AG04450 (cell line): ENCODE results near the gene SLC25A29. TPM values are rescaled to one million over a fixed set of nuclear protein-coding genes. Genes with fewer than 3 reads are reported as not detected.

Source experiments
- CTCF ChIA-PET: fragments of 300-600, 350-600 bp; formaldehyde crosslinking; extraction: SDS; loops from one replicate; lab custom pipeline; 2022; ENCODE audit warnings: antibody characterized with exemption, inconsistent platforms; lab: Charles Lee
- POLR2A ChIA-PET: fragments of 350-600 bp; formaldehyde crosslinking; extraction: SDS; loops from one replicate; lab custom pipeline; 2021; ENCODE audit warnings: antibody characterized with exemption, inconsistent platforms; lab: Yijun Ruan, JAX
- DNase-seq: peaks from one replicate; pipeline ENCODE4 v3.0.0-alpha.2; 2011; ENCODE audit warnings: low read depth, low spot score
- H3K27ac ChIP-seq: one replicate; pipeline ENCODE4 v1.5.1; 2012; ENCODE audit warnings: low read depth, low read length, control low read depth
- H3K27me3 ChIP-seq: one replicate; pipeline ENCODE4 v1.6.0; 2012; ENCODE audit warnings: low read length; ENCODE audit not compliant: control insufficient read depth, insufficient read depth
- H3K4me3 ChIP-seq: 2 replicates; pipeline ENCODE4 v1.5.1; 2011; ENCODE audit warnings: mild to moderate bottlenecking, low read depth, low read length, control low read depth
- H3K9me3 ChIP-seq: 2 replicates; pipeline ENCODE4 v1.5.1; 2012; ENCODE audit warnings: low read length; ENCODE audit not compliant: control insufficient read depth, insufficient read depth
- polyA plus RNA-seq: library from polyadenylated mRNA; depleted of rRNA; stranded (reverse); fragments of >200 nt; gene quantifications from 2 replicates; pipeline ENCODE4 v1.2.3, GENCODE V29; 2011
- TF ChIP-seq, protein P1 (sequence below): IDR thresholded peaks from 2 replicates; pipeline ENCODE4 v1.5.1; 2011; ENCODE audit warnings: low read depth, low read length, control low read depth, inconsistent platforms

The SLC25A29 gene
- polyA plus RNA-seq, 1 experiment, result 21.3 TPM

- Histone ChIP-seq H3K9me3 (no peaks in the 10 kb centered on the region; the same call in 1 of the 2 replicates), H3K27ac (no peak overlapping the region), H3K4me3 (no peak overlapping the region), H3K27me3 (no peaks in the 10 kb centered on the region)
- ChIA-PET POLR2A (no interaction called here), CTCF (no interaction called here)
- TF ChIP-seq, protein P1, sequence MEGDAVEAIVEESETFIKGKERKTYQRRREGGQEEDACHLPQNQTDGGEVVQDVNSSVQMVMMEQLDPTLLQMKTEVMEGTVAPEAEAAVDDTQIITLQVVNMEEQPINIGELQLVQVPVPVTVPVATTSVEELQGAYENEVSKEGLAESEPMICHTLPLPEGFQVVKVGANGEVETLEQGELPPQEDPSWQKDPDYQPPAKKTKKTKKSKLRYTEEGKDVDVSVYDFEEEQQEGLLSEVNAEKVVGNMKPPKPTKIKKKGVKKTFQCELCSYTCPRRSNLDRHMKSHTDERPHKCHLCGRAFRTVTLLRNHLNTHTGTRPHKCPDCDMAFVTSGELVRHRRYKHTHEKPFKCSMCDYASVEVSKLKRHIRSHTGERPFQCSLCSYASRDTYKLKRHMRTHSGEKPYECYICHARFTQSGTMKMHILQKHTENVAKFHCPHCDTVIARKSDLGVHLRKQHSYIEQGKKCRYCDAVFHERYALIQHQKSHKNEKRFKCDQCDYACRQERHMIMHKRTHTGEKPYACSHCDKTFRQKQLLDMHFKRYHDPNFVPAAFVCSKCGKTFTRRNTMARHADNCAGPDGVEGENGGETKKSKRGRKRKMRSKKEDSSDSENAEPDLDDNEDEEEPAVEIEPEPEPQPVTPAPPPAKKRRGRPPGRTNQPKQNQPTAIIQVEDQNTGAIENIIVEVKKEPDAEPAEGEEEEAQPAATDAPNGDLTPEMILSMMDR, result no peak
- DNase-seq, result no peak
Measured at GRCh38 chr14:100334904-100335303, 28.7 kb upstream of the SLC25A29 start.

- Histone ChIP-seq H3K4me3 (no peak overlapping the region), H3K27me3 (no peaks in the 10 kb centered on the region), H3K27ac (no peak overlapping the region), H3K9me3 (no peaks in the 10 kb centered on the region; the same call in 1 of the 2 replicates)
- CTCF ChIA-PET, result no interaction called here
- TF ChIP-seq, protein P1, result no peak
- POLR2A ChIA-PET, result no interaction called here
- no peak for DNase-seq
Measured at GRCh38 chr14:100333827-100334226, 27.6 kb upstream of the SLC25A29 start.

- Histone ChIP-seq H3K27me3 (peaks cover 2% of the 10 kb centered on the region), H3K9me3 (no peaks in the 10 kb centered on the region; the same call in 1 of the 2 replicates), H3K4me3 (no peak overlapping the region), H3K27ac (no peak overlapping the region)
- DNase-seq, result no peak
- POLR2A ChIA-PET, result no interaction called here
- CTCF ChIA-PET, result no interaction called here
- TF ChIP-seq, protein P1, result no peak
Measured at GRCh38 chr14:100333311-100333710, 27.1 kb upstream of the SLC25A29 start.

DNA sequence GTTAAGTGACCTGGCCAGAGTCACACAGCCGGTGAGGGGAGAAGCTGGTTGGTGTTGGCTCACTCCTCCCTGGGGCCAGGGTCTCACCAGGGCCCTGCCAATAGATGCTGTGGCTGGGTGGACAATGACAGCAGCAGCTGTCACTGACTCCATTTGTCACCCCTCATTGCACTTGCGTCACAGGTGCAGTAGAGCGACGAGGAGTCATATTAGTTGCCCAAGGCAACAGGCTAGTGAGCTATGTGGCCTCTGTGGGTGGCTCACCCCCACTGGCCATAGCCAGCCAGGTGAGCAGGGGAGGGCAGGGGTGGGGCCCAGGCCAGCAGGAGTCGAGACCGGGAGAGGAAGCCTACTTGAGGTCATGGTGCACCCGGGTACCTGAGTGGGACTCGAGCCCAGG, 26.6 kb upstream of the SLC25A29 start:
- POLR2A ChIA-PET, result interaction anchor here (0.6 kb wide), 1 partner anchor 17 kb away, joined by 3 read pairs; no protein-coding TSS in a partner anchor
- Histone ChIP-seq H3K27ac (no peak overlapping the region), H3K4me3 (no peak overlapping the region), H3K9me3 (no peaks in the 10 kb centered on the region; the same call in 1 of the 2 replicates), H3K27me3 (peaks cover 2% of the 10 kb centered on the region)
- TF ChIP-seq, protein P1, result no peak
- CTCF ChIA-PET, result no interaction called here
- no peak for DNase-seq

GRCh38 chr14:100332071-100332639, 25.9 kb upstream of the SLC25A29 start:
- Histone ChIP-seq H3K4me3 (no peak overlapping the region), H3K9me3 (no peaks in the 10 kb centered on the region; the same call in 1 of the 2 replicates), H3K27ac (no peak overlapping the region), H3K27me3 (peaks cover 2% of the 10 kb centered on the region)
- ChIA-PET CTCF (no interaction called here), POLR2A (interaction anchor here (0.6 kb wide), 1 partner anchor 18 kb away, joined by 3 read pairs; no protein-coding TSS in a partner anchor)
- TF ChIP-seq, protein P1, result no peak
- DNase-seq, result no peak
